H9 (cell line): ENCODE results near the gene ZDHHC3. TPM values are rescaled to one million over a fixed set of nuclear protein-coding genes. Genes with fewer than 3 reads are reported as not detected.

Experiments
- DNase-seq: peaks from one replicate; pipeline ENCODE4 v3.0.0-alpha.2; 2017
- H2AFZ ChIP-seq: one replicate; pipeline ENCODE4 v1.6.1; 2013; ENCODE audit warnings: mild to moderate bottlenecking, low read length, control low read depth, moderate library complexity
- H2AK5ac ChIP-seq: 2 replicates; pipeline ENCODE4 v1.6.1; 2013; ENCODE audit warnings: low read length, control low read depth, mixed read lengths; ENCODE audit not compliant: insufficient read length
- H2BK120ac ChIP-seq: one replicate; pipeline ENCODE4 v1.6.1; 2013; ENCODE audit warnings: low read depth, mild to moderate bottlenecking, low read length, control low read depth, inconsistent platforms; ENCODE audit not compliant: poor library complexity, severe bottlenecking
- H2BK12ac ChIP-seq: 2 replicates; pipeline ENCODE4 v1.6.1; 2013; ENCODE audit warnings: low read length, control low read depth, mixed read lengths, low read depth; ENCODE audit not compliant: insufficient read length
- H2BK15ac ChIP-seq: 2 replicates; pipeline ENCODE4 v1.6.1; 2013; ENCODE audit warnings: low read depth, low read length, control low read depth
- H2BK20ac ChIP-seq: one replicate; pipeline ENCODE4 v1.6.1; 2013; ENCODE audit warnings: low read depth, mild to moderate bottlenecking, low read length, control low read depth, inconsistent platforms; ENCODE audit not compliant: poor library complexity, severe bottlenecking
- H2BK5ac ChIP-seq: 2 replicates; pipeline ENCODE4 v1.6.1; 2013; ENCODE audit warnings: low read length, control low read depth, mixed read lengths; ENCODE audit not compliant: insufficient read length
- H3K14ac ChIP-seq: 2 replicates; pipeline ENCODE4 v1.6.1; 2013; ENCODE audit warnings: low read length, control low read depth; ENCODE audit not compliant: insufficient read depth
- H3K18ac ChIP-seq: 2 replicates; pipeline ENCODE4 v1.6.1; 2013; ENCODE audit warnings: low read depth, mild to moderate bottlenecking, mixed read lengths, low read length, control low read depth; ENCODE audit not compliant: insufficient read length
- H3K23ac ChIP-seq: 2 replicates; pipeline ENCODE4 v1.6.1; 2013; ENCODE audit warnings: low read length, control low read depth, mixed read lengths, low read depth; ENCODE audit not compliant: insufficient read length
- H3K23me2 ChIP-seq: 2 replicates; pipeline ENCODE4 v1.6.1; 2013; ENCODE audit warnings: low read depth, mild to moderate bottlenecking, mixed read lengths, low read length, control low read depth; ENCODE audit not compliant: insufficient read length, poor library complexity, severe bottlenecking
- H3K27ac ChIP-seq: 2 replicates; pipeline ENCODE4 v1.5.1; 2013; ENCODE audit warnings: low read length, control low read depth, mixed read lengths, low read depth; ENCODE audit not compliant: insufficient read length
- H3K27me3 ChIP-seq: 2 replicates; pipeline ENCODE4 v1.6.1; 2013; ENCODE audit warnings: low read length, control low read depth, inconsistent platforms; ENCODE audit not compliant: insufficient read depth
- H3K4ac ChIP-seq: 2 replicates; pipeline ENCODE4 v1.6.1; 2013; ENCODE audit warnings: low read depth, mild to moderate bottlenecking, control low read depth, inconsistent platforms, low read length, moderate library complexity
- H3K4me1 ChIP-seq: 2 replicates; pipeline ENCODE4 v1.6.1; 2013; ENCODE audit warnings: low read length, control low read depth, inconsistent platforms; ENCODE audit not compliant: insufficient read depth
- H3K4me2 ChIP-seq: 2 replicates; pipeline ENCODE4 v1.6.1; 2013; ENCODE audit warnings: low read length, control low read depth, mixed read lengths; ENCODE audit not compliant: insufficient read length, insufficient read depth
- H3K56ac ChIP-seq: 2 replicates; pipeline ENCODE4 v1.6.1; 2013; ENCODE audit warnings: low read depth, mild to moderate bottlenecking, mixed read lengths, low read length, control low read depth; ENCODE audit not compliant: insufficient read length
- H3K79me1 ChIP-seq: 2 replicates; pipeline ENCODE4 v1.6.1; 2013; ENCODE audit warnings: low read depth, mild to moderate bottlenecking, moderate library complexity, low read length, control low read depth, inconsistent platforms; ENCODE audit not compliant: insufficient read depth, poor library complexity, severe bottlenecking
- H3K79me2 ChIP-seq: 2 replicates; pipeline ENCODE4 v1.6.1; 2013; ENCODE audit warnings: low read length, control low read depth, inconsistent platforms; ENCODE audit not compliant: insufficient read depth
- H3K9ac ChIP-seq: 2 replicates; pipeline ENCODE4 v1.6.1; 2013; ENCODE audit warnings: low read length, control low read depth, mixed read lengths; ENCODE audit not compliant: insufficient read length; ENCODE audit errors: extremely low read depth
- H3K9me3 ChIP-seq: one replicate; pipeline ENCODE4 v1.6.1; 2013; ENCODE audit warnings: low read depth, low read length, inconsistent platforms; ENCODE audit not compliant: control insufficient read depth
- H3T11ph ChIP-seq: one replicate; pipeline ENCODE4 v1.6.1; 2013; ENCODE audit warnings: mild to moderate bottlenecking, low read length, control low read depth, inconsistent platforms
- H4K20me1 ChIP-seq: one replicate; pipeline ENCODE4 v1.6.1; 2013; ENCODE audit not compliant: control insufficient read depth, insufficient read length, insufficient read depth
- H4K5ac ChIP-seq: 2 replicates; pipeline ENCODE4 v1.6.1; 2013; ENCODE audit warnings: low read depth, mild to moderate bottlenecking, mixed read lengths, low read length, control low read depth; ENCODE audit not compliant: insufficient read length
- H4K8ac ChIP-seq: replicated peaks from 2 replicates; pipeline ENCODE4 v1.6.1; 2013; ENCODE audit warnings: low read length, control low read depth, mixed read lengths, low read depth; ENCODE audit not compliant: insufficient read length
- H4K91ac ChIP-seq: 2 replicates; pipeline ENCODE4 v1.6.1; 2013; ENCODE audit warnings: low read depth, mild to moderate bottlenecking, moderate library complexity, mixed read lengths, low read length, control low read depth; ENCODE audit not compliant: insufficient read length
- H3K27ac Mint-ChIP-seq, 3 experiments: 2 replicates in 2 of 3; 3 replicates in 1 of 3; pipeline ENCODE4 v1.8.0; 2020 to 2021; ENCODE audit warnings: mixed read lengths in 3 of 3, mild to moderate bottlenecking in 1 of 3, moderate library complexity in 1 of 3
- H3K27me3 Mint-ChIP-seq: 2 replicates; pipeline ENCODE4 v1.8.0; 2021; ENCODE audit warnings: low read depth, mild to moderate bottlenecking, moderate library complexity, mixed read lengths
- H3K36me3 Mint-ChIP-seq, 3 experiments: 2 replicates in 2 of 3; 3 replicates in 1 of 3; pipeline ENCODE4 v1.8.0; 2020 to 2021; ENCODE audit warnings: low read depth in 3 of 3, mixed read lengths in 3 of 3; ENCODE audit not compliant: insufficient read depth in 1 of 3
- H3K4me1 Mint-ChIP-seq, 2 experiments: 2 replicates each; pipeline ENCODE4 v1.8.0; 2020; ENCODE audit warnings: mixed read lengths in 2 of 2
- H3K4me3 Mint-ChIP-seq, 2 experiments: 2 replicates in 1 of 2; 3 replicates in 1 of 2; pipeline ENCODE4 v1.8.0; 2020 to 2021; ENCODE audit warnings: mild to moderate bottlenecking in 2 of 2, mixed read lengths in 2 of 2, moderate library complexity in 1 of 2
- H3K9me3 Mint-ChIP-seq, 2 experiments: 2 replicates in 1 of 2; 3 replicates in 1 of 2; pipeline ENCODE4 v1.8.0; 2020; ENCODE audit warnings: mild to moderate bottlenecking in 2 of 2, mixed read lengths in 2 of 2, moderate library complexity in 1 of 2
- WGBS: extraction: QIAGEN DNeasy Blood & Tissue Kit; methylation state at CpG from one replicate; pipeline ENCODE4 v1.1.7; 2013; ENCODE audit warnings: missing lambda C conversion rate, low lambda C conversion rate, mixed read lengths; ENCODE audit not compliant: insufficient read length; ENCODE audit errors: extremely low coverage; 5-methylcytosine and 5-hydroxymethylcytosine counted together
- total RNA-seq: library from RNA; stranded (reverse); gene quantifications from 2 replicates; pipeline ENCODE4 v1.2.1, GENCODE V29; 2021
- TF ChIP-seq, protein P1 (sequence below): fragments of 200-600 bp; sonication (generic); conservative IDR thresholded peaks from 3 replicates; pipeline ENCODE4 v1.8.0; 2021; ENCODE audit warnings: antibody characterized with exemption, mild to moderate bottlenecking

Gene ZDHHC3
- total RNA-seq, 1 experiment from 2014 or later = 71.3 TPM

DNA sequence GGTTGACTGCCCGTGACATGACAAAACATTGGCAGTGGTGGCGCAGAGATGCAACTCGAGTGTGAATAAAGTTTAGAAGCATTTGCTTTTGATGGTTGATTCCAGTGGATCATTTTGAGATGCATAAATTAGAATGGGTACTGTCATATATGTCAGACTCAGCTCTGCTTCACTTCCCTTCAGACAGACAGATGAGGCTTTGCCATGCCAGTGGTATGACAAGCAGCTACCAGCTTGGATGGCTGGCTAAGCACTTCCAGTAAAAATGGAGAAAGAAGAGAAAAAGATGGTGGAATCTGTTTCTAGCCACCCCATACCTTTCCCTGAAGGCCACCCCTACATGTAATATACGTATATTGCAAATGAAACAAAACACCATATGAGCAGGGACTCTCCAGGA, 36.6 kb upstream of the ZDHHC3 start:
- no peaks in the 10 kb centered on the region for H3K79me1 ChIP-seq
- no peak overlapping the region for H2AFZ ChIP-seq
- H3K4ac ChIP-seq = no peak overlapping the region
- H2AK5ac ChIP-seq = no peak overlapping the region
- H4K5ac ChIP-seq = no peak overlapping the region
- no peak overlapping the region for H2BK5ac ChIP-seq
- H3K4me1 ChIP-seq = no peaks in the 10 kb centered on the region
- no peak overlapping the region for H2BK20ac ChIP-seq
- no peak overlapping the region for H3K23ac ChIP-seq
- no peaks in the 10 kb centered on the region for H4K20me1 ChIP-seq
- Mint-ChIP-seq H3K9me3 (no peaks in the 10 kb centered on the region), H3K27ac (no peak overlapping the region), H3K4me3 (no peak overlapping the region), H3K4me1 (peaks cover 9 to 13% of the 10 kb centered on the region in 2 experiments), H3K27me3 (no peaks in the 10 kb centered on the region), H3K36me3 (peaks cover 29 to 51% (median 45%) of the 10 kb centered on the region in 3 experiments)
- no peak overlapping the region for H2BK15ac ChIP-seq
- no CpG with 5 or more reads among the region's 4 CpGs for WGBS
- H4K91ac ChIP-seq = no peak overlapping the region
- no peaks in the 10 kb centered on the region for H3K27me3 ChIP-seq
- no peaks in the 10 kb centered on the region for H3K9me3 ChIP-seq
- no peaks in the 10 kb centered on the region for H3K23me2 ChIP-seq
- TF ChIP-seq, protein P1, sequence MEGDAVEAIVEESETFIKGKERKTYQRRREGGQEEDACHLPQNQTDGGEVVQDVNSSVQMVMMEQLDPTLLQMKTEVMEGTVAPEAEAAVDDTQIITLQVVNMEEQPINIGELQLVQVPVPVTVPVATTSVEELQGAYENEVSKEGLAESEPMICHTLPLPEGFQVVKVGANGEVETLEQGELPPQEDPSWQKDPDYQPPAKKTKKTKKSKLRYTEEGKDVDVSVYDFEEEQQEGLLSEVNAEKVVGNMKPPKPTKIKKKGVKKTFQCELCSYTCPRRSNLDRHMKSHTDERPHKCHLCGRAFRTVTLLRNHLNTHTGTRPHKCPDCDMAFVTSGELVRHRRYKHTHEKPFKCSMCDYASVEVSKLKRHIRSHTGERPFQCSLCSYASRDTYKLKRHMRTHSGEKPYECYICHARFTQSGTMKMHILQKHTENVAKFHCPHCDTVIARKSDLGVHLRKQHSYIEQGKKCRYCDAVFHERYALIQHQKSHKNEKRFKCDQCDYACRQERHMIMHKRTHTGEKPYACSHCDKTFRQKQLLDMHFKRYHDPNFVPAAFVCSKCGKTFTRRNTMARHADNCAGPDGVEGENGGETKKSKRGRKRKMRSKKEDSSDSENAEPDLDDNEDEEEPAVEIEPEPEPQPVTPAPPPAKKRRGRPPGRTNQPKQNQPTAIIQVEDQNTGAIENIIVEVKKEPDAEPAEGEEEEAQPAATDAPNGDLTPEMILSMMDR = no peak
- H3T11ph ChIP-seq = no peak overlapping the region
- H3K4me2 ChIP-seq = no peak overlapping the region
- no peak overlapping the region for H3K27ac ChIP-seq
- H3K56ac ChIP-seq = no peak overlapping the region
- H3K9ac ChIP-seq = no peak overlapping the region
- no peak overlapping the region for H4K8ac ChIP-seq
- no peak for DNase-seq
- no peak overlapping the region for H2BK12ac ChIP-seq
- H3K79me2 ChIP-seq = no peaks in the 10 kb centered on the region
- H2BK120ac ChIP-seq = no peak overlapping the region
- no peak overlapping the region for H3K14ac ChIP-seq
- H3K18ac ChIP-seq = no peak overlapping the region
